ENCODE results near the gene MDGA2.

- no peak for TF ChIP-seq CEBPB (IDR thresholded peaks at IDR 0.05; ENCODE audit: borderline replicate concordance, low read depth, low read length)
- TF ChIP-seq RAD51 (IDR thresholded peaks at IDR 0.05; ENCODE audit: borderline replicate concordance), result no peak
- TF ChIP-seq GABPA (IDR thresholded peaks at IDR 0.05; ENCODE audit: low read depth, low read length), result no peak
- TF ChIP-seq GABPA (CRISPR knock-in tag; IDR thresholded peaks at IDR 0.05; ENCODE audit: low read depth), result no peak
- TF ChIP-seq TP53 (CRISPR knock-in tag; conservative IDR thresholded peaks at IDR 0.05), result no peak
- TF ChIP-seq HNRNPH1 (optimal IDR thresholded peaks at IDR 0.05; ENCODE audit: low read depth, low read length), result no peak
- TF ChIP-seq, protein P1, sequence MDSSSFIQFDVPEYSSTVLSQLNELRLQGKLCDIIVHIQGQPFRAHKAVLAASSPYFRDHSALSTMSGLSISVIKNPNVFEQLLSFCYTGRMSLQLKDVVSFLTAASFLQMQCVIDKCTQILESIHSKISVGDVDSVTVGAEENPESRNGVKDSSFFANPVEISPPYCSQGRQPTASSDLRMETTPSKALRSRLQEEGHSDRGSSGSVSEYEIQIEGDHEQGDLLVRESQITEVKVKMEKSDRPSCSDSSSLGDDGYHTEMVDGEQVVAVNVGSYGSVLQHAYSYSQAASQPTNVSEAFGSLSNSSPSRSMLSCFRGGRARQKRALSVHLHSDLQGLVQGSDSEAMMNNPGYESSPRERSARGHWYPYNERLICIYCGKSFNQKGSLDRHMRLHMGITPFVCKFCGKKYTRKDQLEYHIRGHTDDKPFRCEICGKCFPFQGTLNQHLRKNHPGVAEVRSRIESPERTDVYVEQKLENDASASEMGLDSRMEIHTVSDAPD (CRISPR knock-in tag; IDR thresholded peaks at IDR 0.05), result no peak
- no peak for TF ChIP-seq MAFK (conservative IDR thresholded peaks at IDR 0.05 in 1 of 2, IDR thresholded peaks at IDR 0.05 in 1 of 2; ENCODE audit: low read length in 2 of 2)
Measured at GRCh38 chr14:46820291-46820690, 855.1 kb downstream of the MDGA2 start.

Data from HepG2 (cell line).